Measurements from ENCODE around the gene THUMPD2.
"Not testable (repeated sequence)": the region's sequence is repeated elsewhere in the genome, so short reads cannot be mapped to it uniquely, and the experiment has no call there.

Gene THUMPD2

DNA sequence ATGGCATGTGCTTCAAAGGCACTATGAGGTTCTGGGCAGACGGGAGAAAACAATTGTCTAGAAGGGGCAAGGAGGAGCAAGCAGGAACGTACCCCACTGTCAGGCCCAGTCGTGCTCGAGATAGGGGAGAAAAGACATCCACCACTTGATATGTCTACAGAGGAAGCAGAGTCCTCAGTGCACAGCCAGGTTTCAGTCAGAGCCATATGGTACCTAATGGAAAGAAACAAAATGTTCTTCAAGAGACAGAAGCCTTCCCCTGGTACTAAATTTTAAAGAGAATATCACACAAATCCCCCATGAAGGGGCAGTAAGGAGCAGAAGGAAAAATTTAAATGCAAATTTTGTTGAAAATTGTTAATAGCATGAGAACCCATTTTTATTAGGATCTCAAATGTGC, 21.9 kb downstream of the THUMPD2 start:
- no peak for DNase-seq (ENCODE audit: low read depth)

DNA sequence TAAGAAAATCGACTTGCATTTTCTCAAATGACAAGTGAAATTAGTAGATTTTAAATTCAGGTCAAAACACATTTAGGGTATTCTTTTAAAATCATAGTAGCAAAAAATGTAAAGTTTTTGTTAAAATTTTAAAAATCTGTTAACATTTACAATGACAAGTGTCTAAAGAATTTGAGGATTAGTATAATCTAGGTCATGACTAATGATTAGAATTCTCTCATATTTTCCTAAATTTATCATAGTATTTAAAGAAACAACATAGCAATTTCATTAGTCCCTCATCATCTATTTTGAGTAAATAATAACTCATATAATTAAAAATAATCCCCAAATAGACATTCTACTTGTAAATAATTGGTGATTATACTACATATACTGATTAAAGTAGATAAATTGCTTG, 23.6 kb downstream of the THUMPD2 start:
- DNase-seq (ENCODE audit: low read depth) = no peak

DNA sequence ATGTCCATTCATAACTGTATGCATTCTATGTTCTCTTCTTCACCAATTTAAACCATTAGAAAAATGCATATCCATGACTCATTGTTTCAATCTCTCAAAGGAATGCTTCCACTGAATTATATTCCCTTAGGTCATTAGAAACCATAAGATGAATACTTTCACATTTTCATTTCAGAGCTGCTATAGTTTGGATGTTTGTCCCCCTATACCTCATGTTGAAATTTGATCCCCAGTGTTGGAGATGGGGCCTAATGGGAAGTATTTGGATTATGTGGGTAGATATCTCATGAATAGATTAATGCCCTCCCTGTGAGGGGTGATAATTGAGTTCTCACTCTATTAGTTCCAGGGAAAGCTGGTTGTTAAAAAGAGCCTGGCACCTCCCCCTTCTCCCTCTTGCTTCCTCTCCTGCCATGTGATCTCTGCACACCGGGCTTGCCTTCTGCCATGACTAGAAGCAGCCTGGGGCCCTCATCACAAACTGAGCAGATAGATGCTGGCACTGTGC, 35.7 kb downstream of the THUMPD2 start:
- DNase-seq (ENCODE audit: low read depth) = no peak

DNA sequence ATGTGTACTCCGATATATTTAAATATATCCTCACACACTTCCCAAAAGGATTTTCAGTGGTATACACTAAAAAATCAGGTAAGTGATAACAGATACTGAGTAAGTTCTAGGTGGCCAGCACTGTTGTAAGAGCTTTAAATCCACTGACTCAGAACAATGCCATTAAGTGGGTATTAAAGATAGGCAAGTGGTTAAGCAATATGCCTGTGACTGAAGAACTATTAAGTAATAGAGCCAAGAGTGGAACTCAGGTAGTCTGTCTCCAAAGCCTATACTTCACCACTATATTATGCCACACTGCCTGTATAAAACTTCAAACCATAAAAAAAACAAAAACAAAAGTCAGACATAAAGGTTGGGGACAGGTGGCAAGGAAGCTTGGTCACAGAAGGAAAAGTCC, 37.2 kb downstream of the THUMPD2 start:
- DNase-seq (ENCODE audit: low read depth) = no peak

DNA sequence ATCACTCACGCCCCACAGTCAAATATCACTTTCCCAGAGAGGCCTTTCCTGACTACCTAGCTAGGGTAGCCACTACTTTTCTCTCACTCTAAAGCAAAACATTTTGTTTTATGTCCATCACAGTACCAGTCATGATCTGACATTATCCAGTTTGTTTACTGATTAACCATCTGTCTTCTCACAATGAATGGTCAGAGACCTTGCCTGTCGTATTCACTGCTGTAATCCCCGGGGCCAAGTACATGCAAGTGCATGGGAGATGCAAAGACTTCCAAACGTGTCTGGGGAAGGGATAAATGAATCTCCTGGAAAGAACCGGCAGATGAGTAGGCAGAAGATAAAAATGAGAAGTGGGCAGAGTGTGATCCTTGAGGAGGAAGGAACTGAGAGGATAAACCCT, 39.7 kb downstream of the THUMPD2 start:
- DNase-seq (ENCODE audit: low read depth) = no peak

DNA sequence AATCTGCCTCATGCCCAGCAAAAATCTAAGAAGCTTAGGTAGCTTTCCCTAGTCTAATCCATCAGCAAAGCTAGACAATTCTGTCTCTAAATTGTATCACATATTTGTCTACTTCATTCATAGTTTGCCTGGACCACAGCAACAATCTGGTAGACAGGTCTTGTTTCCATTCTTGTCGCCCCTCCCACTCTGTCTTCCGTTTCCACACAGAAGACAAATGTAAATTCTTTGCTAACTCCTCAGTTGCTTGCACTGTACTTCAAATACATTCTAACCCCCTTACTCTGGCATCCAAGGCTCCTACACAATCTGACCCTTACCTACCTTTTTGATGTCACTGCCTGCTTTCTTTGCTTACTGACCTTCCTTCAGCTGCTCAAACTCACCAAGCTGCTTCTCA, 40.1 kb downstream of the THUMPD2 start:
- DNase-seq (ENCODE audit: low read depth) = no peak

DNA sequence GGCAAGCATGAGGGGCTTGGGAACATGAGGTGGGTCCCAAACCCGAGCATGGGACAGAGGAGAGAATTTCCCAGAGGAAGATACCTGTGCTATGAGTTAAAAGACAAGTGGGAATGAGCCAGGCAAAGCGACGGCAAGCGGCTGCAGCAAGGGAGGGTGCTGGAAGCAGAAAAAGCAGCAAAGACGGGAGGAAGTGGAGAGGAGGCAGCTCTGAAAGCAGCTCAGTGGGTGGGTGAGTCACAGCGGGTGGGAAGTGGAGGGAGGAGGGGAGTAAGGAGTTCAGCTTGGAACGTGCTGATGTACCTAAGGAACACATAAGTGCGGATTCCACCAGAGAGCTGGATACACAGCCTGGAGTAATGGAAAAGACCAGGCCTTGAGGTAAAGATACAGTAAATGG, 41.4 kb downstream of the THUMPD2 start:
- no peak for DNase-seq (ENCODE audit: low read depth)

DNA sequence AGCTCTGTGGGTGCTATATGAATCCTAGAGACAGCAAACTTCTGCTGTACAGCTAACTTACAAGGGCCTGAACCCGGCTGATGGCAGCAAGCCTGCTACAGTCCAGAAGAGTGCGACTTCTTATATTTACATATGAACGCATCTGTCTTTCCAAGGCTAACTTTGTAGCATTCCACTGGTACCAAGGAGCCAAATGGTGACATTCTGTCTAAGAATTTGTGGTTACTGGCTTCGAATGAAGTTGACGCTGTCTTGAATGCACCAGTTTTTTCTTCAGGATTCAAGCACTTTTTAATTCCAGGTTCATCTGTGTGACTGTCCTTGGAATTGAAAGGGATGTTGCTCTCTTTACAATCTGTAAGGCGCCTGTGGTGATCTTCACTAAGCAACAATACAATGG, 42.4 kb downstream of the THUMPD2 start:
- no peak for DNase-seq (ENCODE audit: low read depth)

DNA sequence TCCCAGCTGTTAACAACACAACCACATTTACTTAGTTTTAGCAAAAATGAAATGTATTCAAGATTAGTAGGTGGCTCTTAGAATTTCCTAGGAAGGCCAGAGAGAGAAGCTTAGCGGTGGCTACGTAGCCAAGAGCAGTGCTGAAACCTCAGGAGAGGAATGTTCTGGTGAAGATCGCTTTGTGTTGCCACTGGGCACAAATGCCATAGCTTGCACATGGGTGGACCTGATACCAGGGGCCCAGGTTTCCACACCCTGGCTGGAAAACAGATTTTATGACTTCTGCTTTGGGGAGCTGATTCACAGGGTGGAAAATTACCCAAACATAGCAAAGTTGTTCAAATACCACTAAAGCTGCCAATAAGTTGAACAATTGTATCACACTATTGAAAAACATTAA, 43.4 kb downstream of the THUMPD2 start:
- no peak for DNase-seq (ENCODE audit: low read depth)

DNA sequence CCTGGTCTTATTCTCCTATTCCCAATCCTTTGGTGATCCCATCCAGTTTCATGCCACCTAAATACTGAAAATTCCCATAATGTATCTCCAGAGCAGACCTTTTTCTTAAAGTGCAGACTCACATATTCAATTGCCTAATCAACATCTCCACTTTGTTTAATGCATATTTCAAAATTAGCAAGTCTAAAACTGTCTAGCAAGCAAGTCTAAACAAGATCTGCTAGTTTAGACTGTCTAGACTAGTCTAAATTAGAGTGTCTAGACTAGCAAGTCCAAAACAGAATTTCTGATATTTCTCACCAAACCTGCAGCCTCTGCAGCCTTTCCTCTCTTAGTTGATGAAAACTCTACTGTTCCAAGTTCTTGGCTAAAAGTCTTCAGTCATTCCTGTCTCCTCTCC, 44.6 kb downstream of the THUMPD2 start:
- no peak for DNase-seq (ENCODE audit: low read depth)

DNA sequence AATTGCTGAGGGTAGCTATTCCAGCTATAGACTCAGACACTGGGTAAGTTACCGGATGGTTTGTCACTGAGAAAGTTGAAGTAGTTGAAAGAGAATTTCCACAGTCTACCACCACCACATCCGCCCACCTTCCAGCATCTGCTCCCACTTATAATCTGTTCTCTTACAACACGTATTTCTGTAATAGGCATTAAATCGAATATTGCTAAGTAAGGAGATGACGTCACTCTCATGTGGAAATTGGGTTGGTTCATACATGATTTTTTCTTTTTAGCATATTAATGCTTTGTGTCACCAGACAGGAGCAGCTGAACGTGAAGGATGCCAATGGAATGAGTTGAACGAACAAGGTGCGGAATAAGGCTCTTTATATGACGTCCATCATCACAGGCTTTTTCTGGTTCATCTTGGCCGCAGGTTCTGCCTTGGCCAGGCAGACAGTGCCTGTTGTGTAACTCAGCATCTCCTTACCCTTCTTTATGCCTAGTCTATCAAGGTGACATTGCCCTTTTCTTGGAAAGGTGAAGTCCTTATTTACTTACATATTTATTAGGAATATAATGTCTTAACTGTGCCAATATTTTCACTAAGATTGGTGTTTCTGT, 45.9 kb downstream of the THUMPD2 start:
- no peak for DNase-seq (ENCODE audit: low read depth)

DNA sequence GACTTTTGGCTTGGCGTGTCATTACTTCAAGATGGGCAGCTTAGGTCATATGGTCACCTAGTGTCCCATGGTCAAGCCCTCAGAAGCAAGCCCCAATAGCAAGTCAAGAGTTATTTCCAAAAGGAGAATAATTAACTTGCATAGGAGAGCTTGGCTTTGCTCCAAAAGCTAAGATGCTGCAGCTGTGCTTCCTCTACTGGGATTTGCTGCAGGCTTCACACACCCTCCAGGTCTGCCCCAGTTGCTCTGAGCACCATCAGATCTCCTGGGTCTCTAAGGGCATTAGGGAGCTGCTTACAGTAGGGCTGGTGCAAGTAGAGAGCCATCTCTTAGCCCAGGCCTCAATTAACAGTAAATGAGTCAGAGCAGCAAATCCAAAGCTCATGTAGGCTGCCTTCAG, 46.6 kb downstream of the THUMPD2 start:
- DNase-seq (ENCODE audit: low read depth) = no peak

DNA sequence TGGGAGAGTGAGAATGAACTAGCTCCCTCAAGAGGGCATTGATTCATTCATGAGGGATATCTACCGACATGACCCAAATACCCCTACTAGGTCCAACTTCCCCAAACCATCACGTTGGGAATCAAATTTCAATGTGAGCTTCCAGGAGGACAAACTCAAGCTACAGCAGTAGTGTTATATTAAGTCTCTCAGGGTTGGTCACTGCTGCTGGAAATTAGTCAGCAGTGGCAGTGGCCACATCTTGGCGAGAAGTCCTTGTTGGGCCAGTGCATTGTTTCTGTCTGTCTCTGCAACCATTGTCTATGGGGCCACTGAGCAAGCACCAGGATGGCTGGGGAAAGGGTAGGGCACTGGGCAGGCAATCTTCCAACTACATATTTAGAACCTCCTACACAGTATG, 47.5 kb downstream of the THUMPD2 start:
- DNase-seq (ENCODE audit: low read depth) = no peak

DNA sequence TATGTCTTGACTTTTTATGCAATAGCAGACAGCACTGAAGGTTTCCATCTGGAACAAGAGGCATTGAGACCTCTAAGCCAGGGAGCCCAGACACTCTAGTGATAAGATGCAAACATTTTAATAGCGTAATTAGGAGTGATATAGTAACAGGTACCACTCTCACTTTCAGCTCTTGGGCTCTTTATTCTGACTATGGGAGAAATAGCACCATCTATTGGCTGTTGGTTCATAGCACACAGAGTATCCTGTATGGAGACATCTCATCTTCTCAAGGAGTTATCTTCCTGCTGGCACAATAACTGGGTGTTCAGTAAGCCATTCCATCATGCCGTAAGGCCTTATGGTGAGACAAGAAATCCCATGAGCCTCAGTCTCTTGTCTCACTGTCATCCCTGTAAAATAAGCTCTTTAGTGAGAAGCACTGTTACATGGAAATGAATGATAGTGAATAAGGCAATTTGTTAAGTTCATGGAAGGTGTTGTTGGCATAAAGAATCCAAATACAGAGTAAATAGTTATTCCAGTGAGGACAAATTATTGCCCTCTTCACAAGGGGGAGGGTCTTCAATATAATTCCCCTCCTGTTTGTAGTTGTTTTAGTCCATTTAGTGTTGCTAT, 48.3 kb downstream of the THUMPD2 start:
- DNase-seq (ENCODE audit: low read depth) = no peak

DNA sequence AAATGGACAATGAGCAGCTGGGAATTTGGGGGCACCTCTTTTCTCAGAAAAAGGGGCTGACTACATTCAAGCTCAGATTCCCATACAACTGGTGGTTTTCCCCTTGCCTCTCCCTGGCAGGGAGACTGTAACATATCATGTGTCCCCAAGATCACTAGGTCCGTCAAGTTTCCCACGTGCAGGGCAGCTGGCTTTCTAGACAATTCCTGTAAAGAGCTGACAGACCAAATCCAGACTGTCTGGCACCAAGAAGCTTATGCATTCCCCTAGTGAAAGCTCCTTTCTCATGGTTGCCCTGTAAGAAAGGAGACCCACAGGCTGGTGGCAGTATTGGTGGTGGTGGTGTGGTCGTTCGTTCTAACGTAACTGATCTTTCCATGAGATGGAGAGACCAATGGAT, 48.8 kb downstream of the THUMPD2 start:
- DNase-seq (ENCODE audit: low read depth) = no peak

DNA sequence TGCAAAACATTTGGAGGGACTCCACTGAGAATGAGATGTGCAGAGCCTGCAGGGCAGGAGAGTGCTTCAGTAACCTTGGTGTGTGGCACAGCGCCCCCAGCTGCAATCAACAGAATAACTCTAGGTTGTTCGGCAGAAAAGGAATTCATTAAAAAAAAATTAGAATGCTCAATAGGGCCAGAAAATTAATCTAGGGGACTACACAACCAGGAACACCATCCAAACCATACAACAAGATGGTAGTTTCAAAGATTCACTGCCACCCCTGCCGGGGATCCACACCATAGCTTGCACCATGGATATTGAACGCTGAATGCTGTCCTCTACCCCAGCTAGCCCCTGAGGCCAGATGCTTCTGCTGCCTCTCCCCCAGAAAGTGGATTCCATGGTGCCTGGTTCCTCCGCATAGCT, 50.1 kb downstream of the THUMPD2 start:
- DNase-seq (ENCODE audit: low read depth) = no peak

DNA sequence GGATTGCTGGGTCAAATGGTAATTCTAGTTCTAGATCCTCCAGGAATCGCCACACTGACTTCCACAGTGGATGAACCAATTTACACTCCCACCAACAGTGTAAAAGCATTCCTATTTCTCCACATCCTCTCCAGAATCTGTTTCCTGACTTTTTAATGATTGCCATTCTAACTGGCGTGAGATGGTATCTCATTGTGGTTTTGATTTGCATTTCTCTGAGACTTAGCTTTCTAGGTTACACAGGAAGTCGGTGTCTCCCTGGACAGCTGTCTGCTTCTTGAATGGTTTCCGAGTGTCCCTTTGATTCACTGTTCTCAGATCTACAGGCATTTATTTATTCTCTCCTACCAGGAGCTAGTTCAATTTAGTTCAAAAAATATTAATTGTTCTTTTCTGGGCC, 51.0 kb downstream of the THUMPD2 start:
- DNase-seq (ENCODE audit: low read depth) = not testable (repeated sequence)

DNA sequence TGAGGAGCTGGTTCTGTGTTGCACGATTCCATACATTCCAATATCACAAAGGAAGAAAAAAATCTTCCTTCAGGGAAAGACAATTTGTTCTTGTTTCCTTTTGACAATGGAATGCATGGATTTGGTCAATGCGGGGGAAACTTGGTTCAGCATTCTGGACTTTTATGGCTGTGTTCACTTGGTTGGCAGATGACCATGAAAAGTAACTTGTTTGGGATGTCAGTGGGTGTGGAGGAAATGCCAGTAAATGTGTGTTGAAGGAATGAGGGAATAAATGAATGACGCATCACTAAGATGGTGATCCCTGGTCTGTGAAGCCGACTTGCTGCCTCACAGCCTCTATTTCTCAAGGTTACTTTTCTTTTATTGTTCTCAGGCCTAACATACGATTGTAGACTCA, 53.7 kb downstream of the THUMPD2 start:
- no peak for DNase-seq (ENCODE audit: low read depth)

DNA sequence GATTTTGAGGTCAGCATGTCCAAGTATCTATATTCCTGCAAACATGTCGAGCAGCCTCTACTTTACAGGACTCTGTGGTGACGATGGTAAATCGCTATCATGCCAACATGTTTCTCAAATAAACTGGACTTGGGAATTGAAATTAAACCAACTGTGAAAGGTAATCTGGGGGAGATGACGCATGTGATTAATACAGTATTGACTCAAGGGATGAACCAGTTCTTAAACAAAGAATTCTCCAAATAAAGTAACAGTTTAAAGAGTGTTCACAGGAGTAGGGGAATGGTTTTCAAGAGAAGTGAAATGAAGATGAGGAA, 54.3 kb downstream of the THUMPD2 start:
- DNase-seq (ENCODE audit: low read depth) = no peak

DNA sequence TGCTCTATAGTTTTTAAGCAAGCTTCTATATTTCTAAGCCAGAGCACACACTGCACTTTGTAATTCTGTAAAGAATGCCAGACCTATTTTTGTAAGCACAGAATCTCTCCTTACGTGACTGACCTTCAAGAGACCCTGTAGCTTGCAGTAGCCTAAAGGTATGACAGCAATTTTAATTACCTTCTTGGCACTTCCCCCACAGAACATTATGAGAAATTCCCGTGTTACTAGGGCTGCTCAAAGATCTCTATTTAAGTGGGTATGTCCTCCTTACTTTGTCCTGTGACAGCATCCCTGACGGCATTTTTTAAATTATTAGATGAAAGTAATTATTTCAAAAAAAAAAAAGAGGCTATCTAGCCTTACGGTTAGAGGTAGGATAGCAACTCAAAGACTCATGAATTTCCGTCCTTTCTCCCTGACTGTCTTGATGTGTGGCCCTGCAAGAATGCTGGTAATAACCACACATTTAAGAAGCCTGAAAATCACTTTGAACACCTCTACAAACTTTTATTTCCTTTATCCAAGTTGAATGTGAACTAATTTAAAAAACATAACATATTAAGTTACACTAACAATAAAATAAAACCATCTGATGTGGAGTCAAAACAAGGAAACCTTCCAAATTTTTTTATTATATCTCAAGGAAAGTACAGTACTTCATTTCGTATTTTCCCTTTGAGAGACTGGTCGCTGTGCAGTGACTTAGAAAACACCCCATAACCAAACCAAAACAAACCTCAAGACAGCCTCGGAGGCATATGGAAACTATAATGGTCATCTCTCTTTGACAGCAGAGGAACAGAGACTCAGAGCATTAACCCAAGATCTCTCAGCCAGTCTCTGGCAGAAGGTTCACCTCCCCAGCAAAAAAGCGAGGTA, 54.9 kb downstream of the THUMPD2 start:
- DNase-seq (ENCODE audit: low read depth) = no peak

DNA sequence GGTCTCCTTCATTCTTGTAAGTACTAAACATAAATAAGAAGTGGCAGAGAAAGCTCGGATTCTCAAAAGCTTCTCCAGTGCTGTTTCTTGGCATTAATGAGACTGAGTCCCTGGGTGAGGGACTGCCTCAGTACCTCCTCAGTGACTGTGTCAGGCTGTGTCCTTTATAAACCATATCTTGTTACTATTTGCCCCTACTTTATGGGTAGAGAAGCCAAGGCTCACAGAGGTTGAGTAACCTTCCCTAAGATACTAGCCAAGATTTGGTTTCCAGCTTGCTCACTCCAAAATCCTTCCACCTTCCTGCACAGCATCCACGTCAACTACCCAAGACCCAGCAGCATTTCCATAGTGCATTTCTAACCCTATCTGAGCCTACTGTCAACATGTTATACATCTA, 55.6 kb downstream of the THUMPD2 start:
- no peak for DNase-seq (ENCODE audit: low read depth)

DNA sequence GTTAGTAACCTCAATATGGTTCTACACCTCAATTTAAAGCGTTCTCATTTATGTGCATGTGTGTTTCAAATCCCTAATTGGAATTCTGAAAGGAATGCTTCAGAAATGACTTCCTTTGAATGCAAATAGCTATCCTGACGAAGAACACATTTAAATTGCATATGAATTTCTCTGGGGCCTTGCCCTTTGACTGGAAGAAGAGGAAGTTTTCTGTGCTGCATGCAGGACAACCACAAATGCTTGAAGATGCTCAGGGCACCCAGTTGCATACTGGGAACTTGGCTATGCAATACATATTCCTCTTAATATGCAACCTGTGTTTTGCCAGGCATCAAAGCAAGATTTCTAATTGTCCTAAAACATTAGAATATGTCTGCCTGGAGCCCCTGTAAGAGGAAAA, 58.1 kb downstream of the THUMPD2 start:
- DNase-seq (ENCODE audit: low read depth) = no peak

DNA sequence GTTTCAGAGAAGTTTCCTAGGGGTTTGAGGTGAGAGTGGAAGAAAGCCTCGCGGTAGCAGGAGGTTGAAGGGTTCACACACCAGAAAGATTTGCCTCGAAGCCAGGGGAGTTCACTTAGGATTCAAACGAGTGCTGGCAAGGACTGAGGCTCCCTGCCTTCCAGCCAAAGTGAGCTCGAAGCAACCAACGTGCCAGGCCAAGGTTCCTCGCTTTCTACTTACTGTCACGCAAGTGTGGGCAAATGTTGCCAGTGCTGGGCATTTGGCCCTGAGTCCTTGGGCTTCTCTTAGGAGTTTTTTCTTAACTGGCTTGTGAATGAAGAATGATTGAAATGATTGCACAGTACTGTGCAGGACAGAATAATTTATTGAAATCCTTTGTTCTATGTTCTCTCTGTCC, 59.7 kb downstream of the THUMPD2 start:
- DNase-seq (ENCODE audit: low read depth) = no peak
